Body of pancreas (tissue), 4 donors: ENCODE measurements around the gene BEST2. TPM values are rescaled to one million over a fixed set of nuclear protein-coding genes. Genes with fewer than 3 reads are reported as not detected.

Source experiments
- ATAC-seq: fragments of 150-250 bp; one replicate; pipeline ENCODE4 v1.9.1; 2016
- DNase-seq, 4 donors: peaks; one replicate each; pipeline ENCODE4 v3.0.0-alpha.2; 2019
- H3K27ac ChIP-seq, 4 donors: fragments of 200-600 bp; sonication (generic); 1 replicate in 3 of 4; 2 replicates in 1 of 4; pipeline versions ENCODE4 v1.5.1 to v1.6.1; 2016 to 2019; ENCODE audit warnings: mild to moderate bottlenecking in 1 of 4, mixed read lengths in 1 of 4, moderate library complexity in 1 of 4
- H3K27me3 ChIP-seq, 2 donors: fragments of 200-600 bp; sonication (generic); one replicate each; pipeline ENCODE4 v1.6.0; 2016; ENCODE audit warnings: mild to moderate bottlenecking in 1 of 2
- H3K36me3 ChIP-seq, 2 donors: fragments of 200-600 bp; sonication (generic); replicated peaks in 1 of 2; 2 replicates each; pipeline ENCODE4 v1.5.1; 2016; ENCODE audit warnings: low read depth in 2 of 2; ENCODE audit not compliant: insufficient read depth in 1 of 2
- H3K4me1 ChIP-seq: fragments of 200-600 bp; sonication (generic); one replicate; pipeline ENCODE4 v1.6.0; 2016
- H3K4me3 ChIP-seq, 2 donors: fragments of 200-600 bp; sonication (generic); 1 replicate in 1 of 2; 2 replicates in 1 of 2; pipeline ENCODE4 v1.5.1; 2016 to 2019
- H3K9me3 ChIP-seq, 3 donors: fragments of 200-600 bp; sonication (generic); 1 replicate in 2 of 3; 2 replicates in 1 of 3; pipeline ENCODE4 v1.5.1; 2016
- POLR2A ChIP-seq, 3 donors: fragments of 450-650 bp; IDR thresholded peaks; one replicate each; pipeline ENCODE4 v1.6.1; 2016; ENCODE audit warnings: antibody characterized with exemption in 3 of 3, mild to moderate bottlenecking in 2 of 3
- WGBS, 2 donors: methylation state at CpG; one replicate each; pipeline ENCODE4 v1.1.5; 2017; 5-methylcytosine and 5-hydroxymethylcytosine counted together
- intact Hi-C: fragments of 100-400 bp; cut with DNase I; formaldehyde crosslinking; loops from one replicate; pipeline ENCODE4 v1.15.1; 2023
- total RNA-seq, 2 donors: library from RNA; depleted of rRNA; stranded (reverse); fragments of >200 nt; gene quantifications; one replicate each; pipeline ENCODE4 v1.1.0, GENCODE V29; 2016
- TF ChIP-seq, protein P1 (sequence below), 7 experiments: fragments of 450-650 bp in 4 of 7; fragments of 200-600 bp in 3 of 7; sonication (generic) in 3 of 7; IDR thresholded peaks; one replicate each; pipeline ENCODE4 v1.5.1; 2016 to 2019; ENCODE audit warnings: antibody characterized with exemption in 7 of 7

BEST2 gene
- total RNA-seq, 2 donors from 2014 or later: not detected

DNA sequence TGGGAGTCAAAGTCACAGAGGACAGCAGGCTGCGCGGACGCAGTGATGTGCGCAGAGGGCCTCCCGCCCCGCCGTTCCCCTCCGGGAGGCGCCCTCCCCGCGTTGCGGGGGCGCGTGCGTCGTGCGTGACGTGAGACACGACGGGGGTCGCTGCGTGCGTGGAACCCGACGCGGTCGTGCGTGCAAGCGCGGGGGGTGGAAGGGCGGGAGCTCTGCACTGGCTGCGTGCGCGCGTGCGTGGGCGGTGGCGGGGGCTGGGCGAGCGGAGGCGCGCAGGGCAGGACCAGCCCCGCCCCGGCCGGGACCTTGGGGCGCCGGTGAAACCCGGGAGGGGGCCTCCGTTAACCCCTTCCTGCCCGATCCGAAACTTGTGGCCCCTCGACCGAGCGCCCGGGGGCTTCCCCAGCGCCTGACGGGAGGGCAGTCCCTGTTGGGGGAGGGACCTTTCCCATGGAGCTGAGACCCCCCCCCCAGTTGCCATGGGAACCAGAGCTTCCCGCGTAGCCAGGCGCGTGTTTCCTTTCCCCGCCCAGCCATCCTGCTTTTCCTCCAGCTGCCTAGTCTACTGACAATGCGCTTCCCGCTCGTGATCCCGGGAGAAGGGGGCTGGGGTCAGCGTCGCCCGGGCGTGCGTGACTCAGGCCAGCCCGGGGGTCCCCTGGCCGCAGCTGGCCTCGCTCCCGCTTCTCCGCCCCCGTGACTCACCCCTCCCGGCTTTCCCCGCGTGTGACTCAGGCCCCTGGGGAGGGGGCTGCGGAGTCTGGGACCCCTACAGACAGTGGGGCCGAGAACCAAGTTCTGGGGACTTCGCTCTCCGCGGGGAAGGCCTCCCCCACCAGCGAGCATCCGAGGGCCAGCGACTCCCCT lies 31.1 kb downstream of the BEST2 start:
- TF ChIP-seq, protein P1, sequence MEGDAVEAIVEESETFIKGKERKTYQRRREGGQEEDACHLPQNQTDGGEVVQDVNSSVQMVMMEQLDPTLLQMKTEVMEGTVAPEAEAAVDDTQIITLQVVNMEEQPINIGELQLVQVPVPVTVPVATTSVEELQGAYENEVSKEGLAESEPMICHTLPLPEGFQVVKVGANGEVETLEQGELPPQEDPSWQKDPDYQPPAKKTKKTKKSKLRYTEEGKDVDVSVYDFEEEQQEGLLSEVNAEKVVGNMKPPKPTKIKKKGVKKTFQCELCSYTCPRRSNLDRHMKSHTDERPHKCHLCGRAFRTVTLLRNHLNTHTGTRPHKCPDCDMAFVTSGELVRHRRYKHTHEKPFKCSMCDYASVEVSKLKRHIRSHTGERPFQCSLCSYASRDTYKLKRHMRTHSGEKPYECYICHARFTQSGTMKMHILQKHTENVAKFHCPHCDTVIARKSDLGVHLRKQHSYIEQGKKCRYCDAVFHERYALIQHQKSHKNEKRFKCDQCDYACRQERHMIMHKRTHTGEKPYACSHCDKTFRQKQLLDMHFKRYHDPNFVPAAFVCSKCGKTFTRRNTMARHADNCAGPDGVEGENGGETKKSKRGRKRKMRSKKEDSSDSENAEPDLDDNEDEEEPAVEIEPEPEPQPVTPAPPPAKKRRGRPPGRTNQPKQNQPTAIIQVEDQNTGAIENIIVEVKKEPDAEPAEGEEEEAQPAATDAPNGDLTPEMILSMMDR (IDR thresholded peaks at IDR 0.05): peak in 3 of 7 experiments; percentile 1 to 19 (median 11)
- TF ChIP-seq POLR2A (IDR thresholded peaks at IDR 0.05): peak; percentile 48 to 78 (median 58)
- ATAC-seq: peak; percentile 36
- H3K4me1 ChIP-seq: peaks cover 72% of the 10 kb centered on the region

DNA sequence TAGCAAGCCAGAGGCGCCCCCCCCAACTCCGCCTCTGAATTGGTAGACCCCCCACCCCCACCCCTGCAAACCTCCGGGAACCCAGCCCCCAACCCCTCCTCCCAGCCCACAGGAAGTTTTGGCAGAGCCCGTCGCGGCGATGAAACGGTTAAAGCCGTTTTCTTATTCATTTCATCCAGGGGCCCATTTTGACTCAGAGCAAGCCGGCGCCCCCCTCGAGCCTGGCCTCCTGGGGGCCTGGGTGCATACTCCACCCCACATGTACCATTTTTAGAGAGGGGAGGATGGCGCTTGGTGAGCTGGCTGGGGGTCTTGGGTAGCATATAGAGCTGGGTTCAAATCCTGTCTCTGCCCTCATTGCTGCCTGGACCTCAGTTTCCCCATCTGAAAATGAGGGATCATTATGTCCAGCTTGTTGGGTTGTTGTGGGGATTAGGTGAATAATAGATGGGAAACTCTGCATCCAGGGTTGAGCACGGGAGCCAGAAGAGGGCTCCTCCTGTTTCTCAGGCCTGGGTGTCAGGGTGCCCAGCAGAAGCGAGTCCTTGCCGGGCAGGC lies 31.8 kb downstream of the BEST2 start:
- intact Hi-C loops: no loop called here
- Histone ChIP-seq H3K27ac (peak overlapping the region; percentile 78 to 100 (median 96)), H3K4me1 (peaks cover 78% of the 10 kb centered on the region), H3K36me3 (no peaks in the 10 kb centered on the region), H3K9me3 (no peaks in the 10 kb centered on the region), H3K27me3 (no peaks in the 10 kb centered on the region), H3K4me3 (no peak overlapping the region)
- ATAC-seq: no peak
- no peak for TF ChIP-seq POLR2A (IDR thresholded peaks at IDR 0.05)
- TF ChIP-seq, protein P1 (IDR thresholded peaks at IDR 0.05): peak in 1 of 7 experiments; percentile 4
- DNase-seq: no peak
- 18 to 24% methylated on average over 10 to 15 of the region's 16 CpGs for WGBS, 2 donors

More for the DNA sequence above, 31.1 kb downstream of the BEST2 start:
- Histone ChIP-seq H3K27me3 (no peaks in the 10 kb centered on the region), H3K27ac (peak overlapping the region; percentile 78 to 100 (median 96)), H3K4me3 (no peak overlapping the region), H3K9me3 (no peaks in the 10 kb centered on the region), H3K36me3 (no peaks in the 10 kb centered on the region)
- intact Hi-C loops: no loop called here
- WGBS, 2 donors: 1 to 20% methylated on average over 6 to 76 of the region's 88 CpGs
- peak; percentile 76 to 85 (median 80) for DNase-seq

DNA sequence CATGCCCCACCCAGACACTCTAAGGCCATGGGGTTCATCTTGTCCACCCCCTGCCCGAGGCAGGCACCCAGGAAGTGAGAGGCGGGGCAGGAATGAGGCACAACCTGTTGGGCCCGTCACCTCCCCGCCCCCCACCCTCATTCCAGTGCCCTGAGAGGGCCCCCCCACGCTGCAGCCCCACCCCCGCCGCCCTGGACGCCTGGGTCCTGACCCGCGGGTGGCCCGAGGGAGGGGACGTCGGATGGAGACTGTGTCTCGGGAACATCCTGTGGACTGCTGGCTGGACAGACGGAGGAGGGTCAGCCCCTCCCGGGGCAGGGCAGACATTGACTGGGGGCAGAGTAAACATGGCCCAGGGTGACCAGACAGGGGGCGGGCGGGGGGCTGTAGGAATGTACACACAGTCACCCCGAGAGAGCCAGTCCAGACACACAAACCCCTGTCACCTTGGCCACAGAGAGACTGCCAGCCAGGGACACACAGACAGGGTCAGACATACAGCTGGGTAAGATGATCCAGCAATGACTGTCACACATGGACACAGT lies 32.3 kb downstream of the BEST2 start:
- no peaks in the 10 kb centered on the region for H3K36me3 ChIP-seq
- H3K27me3 ChIP-seq: no peaks in the 10 kb centered on the region
- intact Hi-C loops: no loop called here
- peaks cover 78% of the 10 kb centered on the region for H3K4me1 ChIP-seq
- H3K9me3 ChIP-seq: no peaks in the 10 kb centered on the region
- 28 to 33% methylated on average over 11 to 18 of the region's 19 CpGs for WGBS, 2 donors
- peak overlapping the region; percentile 78 to 100 (median 96) for H3K27ac ChIP-seq
- ATAC-seq (no peak), DNase-seq (peak in 3 of 4 donors; percentile 44 to 59 (median 55))
- no peak overlapping the region for H3K4me3 ChIP-seq
- TF ChIP-seq, protein P1 (IDR thresholded peaks at IDR 0.05): no peak
- TF ChIP-seq POLR2A (IDR thresholded peaks at IDR 0.05): no peak

DNA sequence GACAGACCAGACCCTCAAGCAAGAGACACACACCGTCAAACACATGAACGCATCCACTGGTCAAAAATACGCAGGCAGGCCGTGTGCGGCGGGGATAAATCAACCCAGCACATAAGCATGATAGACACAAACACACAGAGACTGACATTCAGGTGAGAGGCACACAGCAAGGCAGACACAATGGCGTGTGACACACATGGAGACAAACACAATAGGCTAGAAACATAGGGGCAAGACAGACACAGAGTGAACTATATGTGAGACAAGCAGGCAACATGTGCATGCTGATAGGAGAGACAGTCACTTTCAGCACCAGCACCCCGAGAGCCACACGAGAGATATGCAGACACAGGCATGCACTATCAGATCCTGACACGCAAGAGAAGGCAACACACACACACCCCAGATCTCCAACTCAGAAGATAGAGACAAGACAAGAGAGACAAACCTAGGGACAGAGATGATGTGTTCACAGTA lies 32.8 kb downstream of the BEST2 start:
- TF ChIP-seq POLR2A (IDR thresholded peaks at IDR 0.05): no peak
- TF ChIP-seq, protein P1 (IDR thresholded peaks at IDR 0.05): no peak
- Histone ChIP-seq H3K9me3 (no peaks in the 10 kb centered on the region), H3K27ac (peak overlapping the region; percentile 78 to 100 (median 96)), H3K4me1 (peaks cover 78% of the 10 kb centered on the region), H3K4me3 (no peak overlapping the region), H3K27me3 (no peaks in the 10 kb centered on the region), H3K36me3 (no peaks in the 10 kb centered on the region)
- 59 to 64% methylated on average over 10 of the region's 10 CpGs for WGBS, 2 donors
- DNase-seq: no peak
- intact Hi-C loops: no loop called here
- no peak for ATAC-seq
